ENCODE measurements around the gene LUM. TPM values are rescaled to one million over a fixed set of nuclear protein-coding genes. Genes with fewer than 3 reads are reported as not detected.

LUM gene
- total and polyA plus RNA-seq, 2 donors (not counting 3 experiments of a cell fraction or from before 2014, with no cell fraction given) = 0.29 to 1.9 TPM

DNA sequence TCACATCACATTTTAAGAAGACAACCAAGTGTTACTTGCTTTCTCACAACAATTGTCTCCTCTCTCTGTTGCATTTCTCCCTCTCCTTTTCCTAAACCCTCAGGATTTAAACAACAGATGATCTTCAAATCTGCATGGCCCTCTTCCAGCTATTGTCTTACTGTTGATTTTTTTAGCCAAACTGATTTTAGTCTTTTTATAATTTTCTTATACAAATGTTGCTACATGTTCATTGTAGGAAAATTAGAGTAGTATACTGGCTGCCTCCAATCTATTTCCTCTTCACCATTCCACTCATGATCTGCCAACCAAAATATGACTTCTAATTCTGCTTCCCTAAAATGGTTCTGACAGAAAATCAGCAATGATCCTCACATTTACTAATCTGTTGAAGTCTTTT lies 52.1 kb downstream of the LUM start:
- Histone ChIP-seq H3K9me1 (replicated peaks; ENCODE audit: control insufficient read depth, extremely low read depth, insufficient read depth, low read length) (no peaks in the 10 kb centered on the region), H3K9ac (replicated peaks; ENCODE audit: extremely low read depth, insufficient read depth, low read length) (no peak overlapping the region), H3K9me3 (replicated peaks; ENCODE audit: control insufficient read depth, insufficient read depth, low read length) (no peaks in the 10 kb centered on the region), H3K27ac (ENCODE audit: insufficient read depth, low read depth, low read length) (no peak overlapping the region), H3K4me2 (ENCODE audit: insufficient read depth, low read length) (no peak overlapping the region), H3K4me3 (replicated peaks in 1 of 3; ENCODE audit: insufficient read depth in 1 of 3, low read depth in 1 of 3, low read length in 3 of 3) (no peak overlapping the region), H4K20me1 (replicated peaks; ENCODE audit: control insufficient read depth, extremely low read depth, insufficient read depth, low read length) (no peaks in the 10 kb centered on the region), H2AFZ (ENCODE audit: low read depth, low read length) (no peak overlapping the region), H3K36me3 (ENCODE audit: control insufficient read depth in 2 of 2, extremely low read depth in 1 of 2, insufficient read depth in 2 of 2, low read length in 2 of 2) (no peaks in the 10 kb centered on the region), H3K27me3 (ENCODE audit: control insufficient read depth in 2 of 2, insufficient read depth in 2 of 2, low read length in 2 of 2) (no peaks in the 10 kb centered on the region), H3K4me1 (ENCODE audit: control insufficient read depth, extremely low read depth, insufficient read depth, low read length) (no peaks in the 10 kb centered on the region), H3K79me2 (ENCODE audit: control insufficient read depth, insufficient read depth, low read length) (no peaks in the 10 kb centered on the region)
- TF ChIP-seq GATA2 (IDR thresholded peaks at IDR 0.05; ENCODE audit: insufficient read depth, insufficient read length, low read depth, low read length) (no peak), JUN (IDR thresholded peaks at IDR 0.05; ENCODE audit: borderline replicate concordance, insufficient read depth, insufficient read length, low read depth) (no peak), POLR2A (IDR thresholded peaks at IDR 0.05; ENCODE audit: low read depth, low read length) (no peak)
- TF ChIP-seq, protein P1, sequence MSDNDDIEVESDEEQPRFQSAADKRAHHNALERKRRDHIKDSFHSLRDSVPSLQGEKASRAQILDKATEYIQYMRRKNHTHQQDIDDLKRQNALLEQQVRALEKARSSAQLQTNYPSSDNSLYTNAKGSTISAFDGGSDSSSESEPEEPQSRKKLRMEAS (IDR thresholded peaks at IDR 0.05; ENCODE audit: insufficient read depth, insufficient read length) = no peak
- dilution Hi-C loops (cut with MboI; ENCODE audit: extremely low pct_ligation_motif_present, low sequenced_read_pairs) = no loop called here
- intact Hi-C loops (cut with micrococcal nuclease) = no loop called here
- no TSS peak for BruUV-seq (replicated peaks)
- ChIA-PET CTCF (interaction anchor here (0.8 kb wide), 1 partner anchor 50 kb away, joined by 4 read pairs; no protein-coding TSS in a partner anchor), POLR2A (no interaction called here)
- DNase-seq (ENCODE audit: low read depth, low spot score) (peak; percentile 7), FAIRE-seq (no peak)

DNA sequence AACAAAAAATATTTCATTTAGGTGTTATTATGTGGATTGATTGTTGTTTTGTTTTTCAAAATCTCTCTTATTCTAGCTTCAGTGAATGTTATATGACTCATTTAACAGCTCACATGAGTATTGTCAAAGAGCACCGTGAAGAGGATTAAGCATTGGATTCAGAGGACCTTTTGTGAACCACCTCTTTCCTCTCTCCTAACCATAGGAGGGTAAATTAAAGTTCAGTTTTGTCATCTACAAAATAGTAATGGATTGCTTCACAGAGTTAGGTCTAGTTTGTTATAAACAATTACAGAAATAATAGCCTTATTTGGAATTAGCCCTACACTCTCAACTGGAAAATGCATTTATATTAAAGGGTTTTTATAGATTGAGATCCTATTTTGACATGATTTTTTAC lies 52.5 kb downstream of the LUM start:
- dilution Hi-C loops (cut with MboI; ENCODE audit: extremely low pct_ligation_motif_present, low sequenced_read_pairs) = no loop called here

More for the DNA sequence above, 52.5 kb downstream of the LUM start:
- no peak overlapping the region for H3K4me3 ChIP-seq (replicated peaks in 1 of 3; ENCODE audit: insufficient read depth in 1 of 3, low read depth in 1 of 3, low read length in 3 of 3)
- TF ChIP-seq POLR2A (IDR thresholded peaks at IDR 0.05; ENCODE audit: low read depth, low read length) (no peak), POLR2AphosphoS5 (IDR thresholded peaks at IDR 0.05; ENCODE audit: insufficient read depth, low read depth, low read length) (no peak), FOS (IDR thresholded peaks at IDR 0.05; ENCODE audit: borderline replicate concordance, insufficient read depth, low read length) (no peak), GATA2 (IDR thresholded peaks at IDR 0.05; ENCODE audit: insufficient read depth, insufficient read length, low read depth, low read length) (no peak), JUN (IDR thresholded peaks at IDR 0.05; ENCODE audit: borderline replicate concordance, insufficient read depth, insufficient read length, low read depth) (no peak), MYC (IDR thresholded peaks at IDR 0.05; ENCODE audit: low read depth, low read length) (no peak), EZH2 (IDR thresholded peaks at IDR 0.05; ENCODE audit: borderline replicate concordance, low read depth, low read length, severe bottlenecking) (no peak)
- TF ChIP-seq, protein P1 (IDR thresholded peaks at IDR 0.05; ENCODE audit: insufficient read depth, insufficient read length) = no peak
- TF ChIP-seq, protein P2, sequence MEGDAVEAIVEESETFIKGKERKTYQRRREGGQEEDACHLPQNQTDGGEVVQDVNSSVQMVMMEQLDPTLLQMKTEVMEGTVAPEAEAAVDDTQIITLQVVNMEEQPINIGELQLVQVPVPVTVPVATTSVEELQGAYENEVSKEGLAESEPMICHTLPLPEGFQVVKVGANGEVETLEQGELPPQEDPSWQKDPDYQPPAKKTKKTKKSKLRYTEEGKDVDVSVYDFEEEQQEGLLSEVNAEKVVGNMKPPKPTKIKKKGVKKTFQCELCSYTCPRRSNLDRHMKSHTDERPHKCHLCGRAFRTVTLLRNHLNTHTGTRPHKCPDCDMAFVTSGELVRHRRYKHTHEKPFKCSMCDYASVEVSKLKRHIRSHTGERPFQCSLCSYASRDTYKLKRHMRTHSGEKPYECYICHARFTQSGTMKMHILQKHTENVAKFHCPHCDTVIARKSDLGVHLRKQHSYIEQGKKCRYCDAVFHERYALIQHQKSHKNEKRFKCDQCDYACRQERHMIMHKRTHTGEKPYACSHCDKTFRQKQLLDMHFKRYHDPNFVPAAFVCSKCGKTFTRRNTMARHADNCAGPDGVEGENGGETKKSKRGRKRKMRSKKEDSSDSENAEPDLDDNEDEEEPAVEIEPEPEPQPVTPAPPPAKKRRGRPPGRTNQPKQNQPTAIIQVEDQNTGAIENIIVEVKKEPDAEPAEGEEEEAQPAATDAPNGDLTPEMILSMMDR (IDR thresholded peaks at IDR 0.05; ENCODE audit: extremely low read depth in 1 of 2, insufficient read depth in 1 of 2, low read depth in 1 of 2, low read length in 2 of 2) = no peak
- H3K79me2 ChIP-seq (ENCODE audit: control insufficient read depth, insufficient read depth, low read length) = no peaks in the 10 kb centered on the region
- no peak overlapping the region for H3K9ac ChIP-seq (replicated peaks; ENCODE audit: extremely low read depth, insufficient read depth, low read length)
- DNase-seq (ENCODE audit: low read depth, low spot score) = no peak
- no peak overlapping the region for H2AFZ ChIP-seq (ENCODE audit: low read depth, low read length)
- H3K4me2 ChIP-seq (ENCODE audit: insufficient read depth, low read length) = no peak overlapping the region
- no peaks in the 10 kb centered on the region for H3K9me1 ChIP-seq (replicated peaks; ENCODE audit: control insufficient read depth, extremely low read depth, insufficient read depth, low read length)
- H3K36me3 ChIP-seq (ENCODE audit: control insufficient read depth in 2 of 2, extremely low read depth in 1 of 2, insufficient read depth in 2 of 2, low read length in 2 of 2) = no peaks in the 10 kb centered on the region
- H3K27me3 ChIP-seq (ENCODE audit: control insufficient read depth in 2 of 2, insufficient read depth in 2 of 2, low read length in 2 of 2) = no peaks in the 10 kb centered on the region
- CTCF ChIA-PET = interaction anchor here (1.2 kb wide), 1 partner anchor 12 kb away, joined by 3 read pairs; no protein-coding TSS in a partner anchor
- H3K27ac ChIP-seq (ENCODE audit: insufficient read depth, low read depth, low read length) = no peak overlapping the region
- H4K20me1 ChIP-seq (replicated peaks; ENCODE audit: control insufficient read depth, extremely low read depth, insufficient read depth, low read length) = no peaks in the 10 kb centered on the region
- H3K9me3 ChIP-seq (replicated peaks; ENCODE audit: control insufficient read depth, insufficient read depth, low read length) = no peaks in the 10 kb centered on the region
- POLR2A ChIA-PET = no interaction called here
- no peak for FAIRE-seq
- no peaks in the 10 kb centered on the region for H3K4me1 ChIP-seq (ENCODE audit: control insufficient read depth, extremely low read depth, insufficient read depth, low read length)
- no TSS peak for BruUV-seq (replicated peaks)
- intact Hi-C loops (cut with micrococcal nuclease) = no loop called here

All from endothelial cell of umbilical vein (primary cell).